CD4-positive, alpha-beta memory T cell (primary cell): ENCODE data around the gene C9orf40. TPM values are rescaled to one million over a fixed set of nuclear protein-coding genes. Genes with fewer than 3 reads are reported as not detected.

Experiments used
- CTCF ChIA-PET: fragments of 350-600 bp; sonication (Branson Sonifier 250); formaldehyde crosslinking; loops from one replicate; lab custom pipeline; 2021; ENCODE audit warnings: inconsistent platforms; ENCODE audit not compliant: partially characterized antibody; lab: Charles Lee
- POLR2A ChIA-PET: fragments of 350-600 bp; sonication (Branson Sonifier 250); formaldehyde crosslinking; loops from one replicate; lab custom pipeline; 2021; ENCODE audit not compliant: partially characterized antibody; lab: Charles Lee
- DNase-seq, 5 donors: peaks; one replicate each; pipeline versions ENCODE4 v3.0.0 to v3.0.0-alpha.2; 2020 to 2022; ENCODE audit warnings: mixed read lengths in 1 of 5
- H3K27ac ChIP-seq: one replicate; pipeline ENCODE4 v1.7.0; 2013; ENCODE audit warnings: low read depth, low read length
- H3K27me3 ChIP-seq: 2 replicates; pipeline ENCODE4 v1.7.0; 2013; ENCODE audit warnings: mild to moderate bottlenecking, low read length, moderate library complexity; ENCODE audit not compliant: insufficient read depth
- H3K36me3 ChIP-seq: 2 replicates; pipeline ENCODE4 v1.7.0; 2013; ENCODE audit warnings: mild to moderate bottlenecking, low read length, moderate library complexity; ENCODE audit not compliant: insufficient read depth
- H3K4me1 ChIP-seq: 2 replicates; pipeline ENCODE4 v1.7.0; 2013; ENCODE audit warnings: mild to moderate bottlenecking, low read length, moderate library complexity; ENCODE audit not compliant: insufficient read depth
- H3K4me3 ChIP-seq, 2 donors: one replicate each; pipeline ENCODE4 v1.7.0; 2013; ENCODE audit warnings: low read length in 2 of 2, mild to moderate bottlenecking in 1 of 2
- H3K9me3 ChIP-seq, 2 donors: one replicate each; pipeline ENCODE4 v1.7.0; 2013; ENCODE audit warnings: low read length in 2 of 2, control low read depth in 1 of 2; ENCODE audit not compliant: control insufficient read depth in 1 of 2
- H3K27ac Mint-ChIP-seq, 7 donors: one replicate each; pipeline ENCODE4 v1.8.0; 2020 to 2021; ENCODE audit warnings: mixed read lengths in 7 of 7, mild to moderate bottlenecking in 6 of 7, inconsistent platforms in 3 of 7, moderate library complexity in 3 of 7
- H3K27me3 Mint-ChIP-seq, 2 donors: one replicate each; pipeline ENCODE4 v1.8.0; 2020 to 2021; ENCODE audit warnings: mixed read lengths in 2 of 2
- H3K36me3 Mint-ChIP-seq, 2 donors: one replicate each; pipeline ENCODE4 v1.8.0; 2020 to 2021; ENCODE audit warnings: mixed read lengths in 2 of 2, inconsistent platforms in 1 of 2, mild to moderate bottlenecking in 1 of 2
- H3K4me1 Mint-ChIP-seq, 4 donors: one replicate each; pipeline ENCODE4 v1.8.0; 2020 to 2021; ENCODE audit warnings: mixed read lengths in 4 of 4, mild to moderate bottlenecking in 1 of 4
- H3K4me3 Mint-ChIP-seq, 8 donors: one replicate each; pipeline ENCODE4 v1.8.0; 2020 to 2021; ENCODE audit warnings: mixed read lengths in 8 of 8, mild to moderate bottlenecking in 7 of 8, moderate library complexity in 6 of 8, inconsistent platforms in 3 of 8
- H3K9me3 Mint-ChIP-seq, 8 donors: one replicate each; pipeline ENCODE4 v1.8.0; 2020 to 2021; ENCODE audit warnings: mixed read lengths in 8 of 8, mild to moderate bottlenecking in 5 of 8, inconsistent platforms in 3 of 8, moderate library complexity in 1 of 8
- intact Hi-C: fragments of 100-400 bp; cut with micrococcal nuclease; formaldehyde crosslinking; loops from one replicate; pipeline ENCODE4 v1.15.1; 2023
- polyA plus RNA-seq, 2 donors: library from polyadenylated mRNA; unstranded; fragments of 300-500 nt; fragmentation: Illumina TruSeq; gene quantifications; one replicate each; pipeline ENCODE4 v1.2.3, GENCODE V29; 2021
- total RNA-seq, 2 experiments: library from RNA; stranded (reverse); gene quantifications; one replicate each; pipeline ENCODE4 v1.2.3, GENCODE V29; 2021

Gene C9orf40
- total and polyA plus RNA-seq, 4 experiments from 2014 or later: 2.2 to 7.4 (median 5.5) TPM

DNA sequence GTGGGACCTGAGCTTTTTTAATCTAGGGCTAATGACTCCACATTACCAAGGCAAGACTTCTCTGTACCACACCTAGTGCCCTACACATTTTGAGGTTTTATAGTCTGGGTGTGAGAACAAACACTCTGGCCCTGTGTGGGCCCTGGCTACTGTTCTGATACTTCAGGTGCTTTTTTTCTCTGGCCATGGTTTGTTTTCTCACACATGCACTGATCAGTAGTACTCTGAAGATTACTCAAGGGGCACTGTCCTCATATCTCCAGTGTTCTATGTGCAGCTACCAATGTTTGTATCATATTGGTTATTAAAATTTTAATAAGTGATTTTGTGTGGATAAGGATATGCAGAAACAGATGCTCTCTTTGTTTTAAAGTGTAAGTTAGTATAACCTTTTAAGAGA lies 5.9 kb upstream of the C9orf40 start:
- DNase-seq: no peak
- intact Hi-C loops: loop anchor here (10.0 kb wide), 1 partner anchor 74 kb away; the partner anchor contains the start of gene TRPM6
- Histone ChIP-seq H3K27ac (no peak overlapping the region), H3K36me3 (no peaks in the 10 kb centered on the region), H3K27me3 (no peaks in the 10 kb centered on the region), H3K4me3 (no peak overlapping the region), H3K9me3 (peaks cover 0 to 3% of the 10 kb centered on the region in 2 donors), H3K4me1 (no peaks in the 10 kb centered on the region)
- Mint-ChIP-seq H3K27ac (peak overlapping the region in 1 of 7 donors; percentile 33), H3K4me3 (no peak overlapping the region), H3K27me3 (no peaks in the 10 kb centered on the region), H3K36me3 (peaks cover 26% of the 10 kb centered on the region in 2 donors), H3K9me3 (peaks cover 3 to 27% (median 17%) of the 10 kb centered on the region in 8 donors), H3K4me1 (peaks cover 0 to 8% (median 3%) of the 10 kb centered on the region in 4 donors)
- POLR2A ChIA-PET: no interaction called here
- CTCF ChIA-PET: no interaction called here

DNA sequence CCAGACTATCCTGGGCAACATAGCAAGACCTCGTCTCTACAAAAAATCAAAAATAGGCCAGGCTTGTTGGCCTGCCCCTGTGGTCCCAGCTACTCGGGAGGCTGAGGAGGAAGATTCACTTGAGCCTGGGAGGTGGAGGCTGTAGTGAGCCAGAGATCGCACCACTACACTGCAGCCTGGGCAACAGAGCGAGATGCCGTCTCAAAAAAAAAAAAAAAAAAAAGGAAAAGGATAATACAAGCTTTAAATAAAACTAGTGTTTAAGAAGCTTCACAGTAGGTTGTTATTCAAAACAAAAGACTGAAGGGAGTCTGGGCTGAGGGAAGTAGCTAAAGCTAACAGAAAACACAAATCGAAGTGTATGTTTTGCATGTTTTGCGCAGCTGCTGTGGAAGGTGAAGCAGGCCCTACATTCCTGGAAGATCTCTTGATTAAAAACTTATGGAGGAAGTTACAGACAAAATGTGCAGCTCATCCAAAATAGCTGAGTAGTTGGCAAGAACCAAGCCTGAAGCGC lies 581 bp upstream of the C9orf40 start:
- Mint-ChIP-seq H3K4me3 (peak overlapping the region; percentile 85 to 93 (median 88)), H3K27ac (peak overlapping the region; percentile 92 to 95 (median 94)), H3K27me3 (no peaks in the 10 kb centered on the region), H3K4me1 (peaks cover 9 to 31% (median 23%) of the 10 kb centered on the region in 4 donors), H3K36me3 (peaks cover 0 to 9% of the 10 kb centered on the region in 2 donors), H3K9me3 (no peaks in the 10 kb centered on the region)
- peak in 1 of 5 donors; percentile 8 for DNase-seq
- POLR2A ChIA-PET: interaction anchor here (0.6 to 4.6 kb wide), 7 partner anchors 39 to 1441 kb away, joined by 3 to 54 read pairs (median 5); partner anchors contain the start of genes CARNMT1, NMRK1, OSTF1 and RFK
- peak overlapping the region; percentile 14 to 96 for H3K4me3 ChIP-seq
- H3K27me3 ChIP-seq: no peaks in the 10 kb centered on the region
- intact Hi-C loops: loop anchor here (2.0 to 10.0 kb wide), 5 partner anchors 50 to 234 kb away; partner anchors contain the start of gene TRPM6
- CTCF ChIA-PET: interaction anchor here (0.6 to 5.3 kb wide), 25 partner anchors 7 to 249 kb away, joined by 3 to 49 read pairs (median 5); partner anchors contain the start of gene CARNMT1
- no peaks in the 10 kb centered on the region for H3K9me3 ChIP-seq
- H3K27ac ChIP-seq: peak overlapping the region; percentile 82
- H3K4me1 ChIP-seq: peaks cover 23% of the 10 kb centered on the region
- H3K36me3 ChIP-seq: no peaks in the 10 kb centered on the region

DNA sequence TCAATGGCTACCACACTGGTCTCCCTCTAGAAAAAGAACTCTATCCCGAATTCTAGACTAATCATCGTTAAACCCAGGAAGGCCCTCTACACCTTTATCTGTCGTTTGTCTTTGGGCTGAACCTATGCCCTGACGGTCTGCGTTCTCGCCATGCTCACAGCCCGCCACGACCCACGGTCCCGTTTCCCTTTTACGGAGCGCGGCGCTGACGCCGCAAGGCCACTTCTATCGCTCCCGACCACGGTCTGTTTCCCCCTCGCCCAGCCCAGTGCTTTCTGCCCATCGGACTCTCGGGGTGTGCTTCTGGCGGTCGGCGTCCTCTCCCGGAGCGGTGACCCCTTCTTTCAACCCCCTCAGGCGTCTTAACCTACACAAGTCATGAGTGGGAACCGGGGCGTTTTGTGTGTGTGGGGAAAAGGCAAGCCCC lies 974 bp downstream of the C9orf40 start:
- Mint-ChIP-seq H3K4me3 (peak overlapping the region; percentile 96 to 100 (median 98)), H3K36me3 (peaks cover 3 to 9% of the 10 kb centered on the region in 2 donors), H3K9me3 (no peaks in the 10 kb centered on the region), H3K4me1 (peaks cover 9 to 31% (median 23%) of the 10 kb centered on the region in 4 donors), H3K27me3 (no peaks in the 10 kb centered on the region), H3K27ac (peak overlapping the region; percentile 92 to 98 (median 97))
- intact Hi-C loops: loop anchor here (1.0 to 10.0 kb wide), 7 partner anchors 51 to 236 kb away; partner anchors contain the start of genes CARNMT1, NMRK1, OSTF1 and TRPM6
- no peaks in the 10 kb centered on the region for H3K36me3 ChIP-seq
- H3K4me1 ChIP-seq: peaks cover 23% of the 10 kb centered on the region
- peak overlapping the region; percentile 82 for H3K27ac ChIP-seq
- DNase-seq: peak in 3 of 5 donors; percentile 42 to 60 (median 46)
- ChIA-PET POLR2A (interaction anchor here (0.6 to 4.6 kb wide), 14 partner anchors 8 to 1797 kb away, joined by 3 to 54 read pairs (median 4); partner anchors contain the start of genes CARNMT1, NMRK1, OSTF1 and RFK), CTCF (interaction anchor here (0.6 to 5.3 kb wide), 33 partner anchors 8 to 286 kb away, joined by 3 to 49 read pairs (median 6); partner anchors contain the start of genes CARNMT1, NMRK1 and OSTF1)
- no peaks in the 10 kb centered on the region for H3K27me3 ChIP-seq
- H3K4me3 ChIP-seq: peak overlapping the region; percentile 66 to 96
- no peaks in the 10 kb centered on the region for H3K9me3 ChIP-seq

DNA sequence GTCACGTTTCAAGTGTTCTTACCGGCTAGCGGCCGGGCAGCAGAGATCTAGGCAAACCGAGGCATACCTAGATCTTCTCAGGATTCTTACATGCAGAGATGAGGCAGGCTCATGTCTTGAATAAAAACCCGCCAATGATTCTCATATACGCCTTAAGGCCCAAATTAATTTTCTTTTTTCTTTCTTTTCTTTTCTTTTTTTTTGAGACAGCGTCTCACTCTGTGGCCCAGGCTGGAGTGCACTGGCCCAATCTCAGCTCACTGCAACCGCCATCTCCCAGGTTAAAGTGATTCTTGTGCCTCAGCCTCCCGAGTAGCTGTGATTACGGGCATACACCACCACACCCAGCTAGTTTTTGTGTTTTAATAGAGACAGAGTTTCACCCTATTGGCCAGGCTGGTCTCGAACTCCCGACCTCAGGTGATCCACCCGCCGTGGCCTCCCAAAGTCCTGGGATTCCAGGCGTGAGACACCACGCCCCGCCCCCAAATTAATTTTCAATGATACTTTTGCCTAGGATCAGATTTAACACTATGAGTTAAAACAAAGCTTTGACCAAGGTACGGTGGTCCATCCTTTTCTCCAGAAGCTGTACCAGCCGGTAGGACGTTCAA lies 1.5 kb downstream of the C9orf40 start:
- H3K4me1 ChIP-seq: peaks cover 23% of the 10 kb centered on the region
- ChIA-PET CTCF (interaction anchor here (0.9 to 5.3 kb wide), 15 partner anchors 9 to 287 kb away, joined by 3 to 49 read pairs (median 9); partner anchors contain the start of gene CARNMT1), POLR2A (interaction anchor here (1.9 to 4.6 kb wide), 3 partner anchors 75 to 201 kb away, joined by 6 to 54 read pairs (median 43); partner anchors contain the start of genes CARNMT1, NMRK1 and OSTF1)
- H3K27ac ChIP-seq: peak overlapping the region; percentile 82
- peaks cover 9 to 31% (median 22%) of the 10 kb centered on the region in 4 donors for H3K4me1 Mint-ChIP-seq
- DNase-seq: no peak
- H3K27me3 ChIP-seq: no peaks in the 10 kb centered on the region
- H3K4me3 Mint-ChIP-seq: peak overlapping the region; percentile 96 to 100 (median 98)
- H3K36me3 ChIP-seq: no peaks in the 10 kb centered on the region
- H3K27ac Mint-ChIP-seq: peak overlapping the region; percentile 92 to 98 (median 97)
- H3K9me3 Mint-ChIP-seq: no peaks in the 10 kb centered on the region
- H3K36me3 Mint-ChIP-seq: peaks cover 3 to 9% of the 10 kb centered on the region in 2 donors
- intact Hi-C loops: loop anchor here (5.0 to 10.0 kb wide), 3 partner anchors 66 to 236 kb away; partner anchors contain the start of gene TRPM6
- H3K4me3 ChIP-seq: peak overlapping the region; percentile 66 to 96
- no peaks in the 10 kb centered on the region for H3K27me3 Mint-ChIP-seq
- no peaks in the 10 kb centered on the region for H3K9me3 ChIP-seq

DNA sequence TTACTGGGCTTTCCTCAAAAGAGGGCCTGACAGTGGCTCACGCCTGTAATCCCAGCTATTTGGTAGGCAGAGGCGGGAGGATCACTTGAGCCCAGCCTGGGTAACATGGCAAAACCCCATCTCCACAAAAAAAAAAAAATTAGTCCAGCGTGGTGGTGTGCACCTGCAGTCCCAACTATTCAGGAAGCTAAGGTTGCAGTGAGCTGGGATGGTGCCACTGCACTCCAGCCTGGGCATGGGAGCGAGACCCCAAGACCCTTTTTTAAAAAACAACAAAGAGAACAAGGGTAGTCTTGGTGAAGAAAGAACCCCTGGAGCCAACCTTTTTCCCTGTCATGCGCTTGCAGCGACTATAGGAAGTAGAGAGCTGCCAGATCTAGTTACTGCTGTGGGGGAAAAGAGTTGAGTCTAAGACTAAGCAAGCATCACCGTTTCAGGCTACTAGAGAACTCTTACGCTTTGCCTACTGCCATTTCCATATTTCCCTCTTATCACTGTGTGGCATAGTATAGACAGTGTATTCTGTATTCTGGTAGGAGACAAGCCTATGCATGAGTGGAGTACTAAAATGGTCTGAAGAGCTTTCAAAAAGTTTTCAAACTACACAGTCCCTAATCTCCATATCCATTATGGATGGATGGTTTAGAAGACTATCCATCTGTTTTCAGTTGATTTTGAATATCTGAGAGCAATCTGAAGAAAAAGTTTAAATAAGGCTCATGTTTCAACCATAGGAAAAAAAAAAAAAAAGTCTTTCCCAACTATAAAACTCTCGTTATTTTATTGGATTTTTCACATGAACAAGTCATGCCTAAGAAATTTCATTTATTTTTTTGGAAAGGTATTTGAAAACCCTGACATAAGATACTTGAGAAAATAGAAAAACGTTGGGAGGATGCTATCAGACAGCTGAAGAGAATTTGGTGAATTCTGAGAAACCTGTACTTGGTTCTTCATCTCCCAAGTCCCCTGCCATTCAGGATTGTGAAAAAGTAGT lies 2.6 kb downstream of the C9orf40 start:
- Mint-ChIP-seq H3K36me3 (peaks cover 3 to 9% of the 10 kb centered on the region in 2 donors), H3K4me1 (peaks cover 9 to 31% (median 21%) of the 10 kb centered on the region in 4 donors), H3K4me3 (peak overlapping the region in 3 of 8 donors; percentile 3 to 10 (median 7)), H3K27me3 (no peaks in the 10 kb centered on the region), H3K27ac (no peak overlapping the region), H3K9me3 (no peaks in the 10 kb centered on the region)
- Histone ChIP-seq H3K9me3 (no peaks in the 10 kb centered on the region), H3K27ac (no peak overlapping the region), H3K36me3 (no peaks in the 10 kb centered on the region), H3K4me3 (no peak overlapping the region), H3K4me1 (peaks cover 23% of the 10 kb centered on the region), H3K27me3 (no peaks in the 10 kb centered on the region)
- no peak for DNase-seq
- CTCF ChIA-PET: interaction anchor here (1.2 to 5.3 kb wide), 6 partner anchors 8 to 177 kb away, joined by 3 to 49 read pairs (median 10); partner anchors contain the start of gene CARNMT1
- POLR2A ChIA-PET: interaction anchor here (4.6 kb wide), 1 partner anchor 76 kb away, joined by 54 read pairs; the partner anchor contains the start of gene CARNMT1
- intact Hi-C loops: loop anchor here (5.0 to 10.0 kb wide), 3 partner anchors 65 to 237 kb away; partner anchors contain the start of gene TRPM6

DNA sequence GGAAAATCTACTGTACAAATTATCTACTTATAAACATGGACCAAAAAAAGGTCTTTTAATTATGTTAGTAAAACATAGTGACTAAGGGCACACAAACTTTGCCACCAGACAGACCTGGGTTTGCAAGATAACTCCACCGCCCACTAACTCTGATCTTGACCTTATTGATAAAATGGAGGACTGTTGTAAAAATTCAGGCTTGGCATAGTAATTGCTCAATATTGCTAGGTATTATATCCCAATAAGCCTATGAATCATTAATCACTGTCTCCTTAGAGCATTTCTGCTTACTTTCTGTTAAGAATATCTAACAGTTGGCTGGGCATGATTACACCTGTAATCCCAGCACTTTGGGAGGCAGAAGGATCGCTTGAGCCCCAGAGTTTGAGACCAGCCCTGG lies 3.8 kb downstream of the C9orf40 start:
- CTCF ChIA-PET: no interaction called here
- H3K36me3 Mint-ChIP-seq: peaks cover 3 to 9% of the 10 kb centered on the region in 2 donors
- peaks cover 9 to 26% (median 21%) of the 10 kb centered on the region in 4 donors for H3K4me1 Mint-ChIP-seq
- no peak for DNase-seq
- no peaks in the 10 kb centered on the region for H3K9me3 Mint-ChIP-seq
- Histone ChIP-seq H3K4me1 (peaks cover 23% of the 10 kb centered on the region), H3K9me3 (no peaks in the 10 kb centered on the region), H3K4me3 (no peak overlapping the region), H3K36me3 (no peaks in the 10 kb centered on the region), H3K27me3 (no peaks in the 10 kb centered on the region), H3K27ac (no peak overlapping the region)
- peak overlapping the region in 1 of 7 donors; percentile 3 for H3K27ac Mint-ChIP-seq
- POLR2A ChIA-PET: no interaction called here
- intact Hi-C loops: no loop called here
- peak overlapping the region in 3 of 8 donors; percentile 33 to 36 (median 36) for H3K4me3 Mint-ChIP-seq
- H3K27me3 Mint-ChIP-seq: no peaks in the 10 kb centered on the region
